HEK293T (cell line): Measurements from ENCODE around the gene TPRKB.

ENCODE experiments used
- CTCF ChIA-PET: fragments of 350-600 bp; formaldehyde crosslinking; extraction: SDS; loops from one replicate; lab custom pipeline; 2021; ENCODE audit warnings: antibody characterized with exemption, inconsistent platforms; lab: Yijun Ruan, JAX
- POLR2A ChIA-PET: fragments of 350-600 bp; formaldehyde crosslinking; extraction: SDS; loops from one replicate; lab custom pipeline; 2020; ENCODE audit warnings: antibody characterized with exemption, inconsistent platforms; lab: Yijun Ruan, JAX
- DNase-seq: peaks from one replicate; pipeline ENCODE4 v3.0.0; 2012; ENCODE audit warnings: mixed read lengths; ENCODE audit errors: extremely low spot score
- ARNT ChIP-seq: fragments of 450-650 bp; IDR thresholded peaks from 2 replicates; pipeline ENCODE4 v1.6.1; 2017; ENCODE audit warnings: mild to moderate bottlenecking
- BHLHE40 ChIP-seq: fragments of 450-650 bp; IDR thresholded peaks from 2 replicates; pipeline ENCODE4 v1.6.1; 2016; ENCODE audit warnings: mild to moderate bottlenecking, moderate library complexity, borderline replicate concordance
- CTBP1 ChIP-seq: fragments of 450-650 bp; IDR thresholded peaks from 2 replicates; pipeline ENCODE4 v1.6.1; 2016; ENCODE audit warnings: borderline replicate concordance
- ELF4 ChIP-seq: fragments of 450-650 bp; IDR thresholded peaks from 2 replicates; pipeline ENCODE4 v1.6.1; 2017; ENCODE audit warnings: antibody characterized with exemption
- FOXA1 ChIP-seq: fragments of 450-650 bp; IDR thresholded peaks from 2 replicates; pipeline ENCODE4 v1.6.1; 2016; ENCODE audit warnings: mild to moderate bottlenecking
- FOXK2 ChIP-seq: fragments of 450-650 bp; IDR thresholded peaks from 2 replicates; pipeline ENCODE4 v1.6.1; 2016; ENCODE audit warnings: mild to moderate bottlenecking
- FOXM1 ChIP-seq: fragments of 450-650 bp; IDR thresholded peaks from 2 replicates; pipeline ENCODE4 v1.6.1; 2017; ENCODE audit warnings: mild to moderate bottlenecking, borderline replicate concordance
- HDGF ChIP-seq: fragments of 450-650 bp; IDR thresholded peaks from 2 replicates; pipeline ENCODE4 v1.6.1; 2017; ENCODE audit warnings: antibody characterized with exemption, borderline replicate concordance
- L3MBTL2 ChIP-seq: fragments of 450-650 bp; conservative IDR thresholded peaks from 2 replicates; pipeline ENCODE4 v1.6.1; 2016; ENCODE audit warnings: mild to moderate bottlenecking
- LEF1 ChIP-seq: fragments of 450-650 bp; IDR thresholded peaks from 2 replicates; pipeline ENCODE4 v1.6.1; 2017; ENCODE audit warnings: mild to moderate bottlenecking, borderline replicate concordance
- NFRKB ChIP-seq: fragments of 450-650 bp; IDR thresholded peaks from 2 replicates; pipeline ENCODE4 v1.6.1; 2016; ENCODE audit warnings: mild to moderate bottlenecking, moderate library complexity
- PKNOX1 ChIP-seq: fragments of 450-650 bp; IDR thresholded peaks from 2 replicates; pipeline ENCODE4 v1.6.1; 2016
- SP1 ChIP-seq: fragments of 450-650 bp; IDR thresholded peaks from 2 replicates; pipeline ENCODE4 v1.6.1; 2017
- SUZ12 ChIP-seq: fragments of 450-650 bp; IDR thresholded peaks from 2 replicates; pipeline ENCODE4 v1.6.1; 2016; ENCODE audit warnings: mild to moderate bottlenecking
- TARDBP ChIP-seq: fragments of 450-650 bp; IDR thresholded peaks from 2 replicates; pipeline ENCODE4 v1.6.1; 2016
- ZNF384 ChIP-seq: fragments of 450-650 bp; IDR thresholded peaks from 2 replicates; pipeline ENCODE4 v1.6.1; 2016

The TPRKB gene

GRCh38 chr2:73772819-73773218, 35.7 kb upstream of the TPRKB start:
- ChIA-PET POLR2A (no interaction called here), CTCF (no interaction called here)
- TF ChIP-seq TARDBP (no peak), PKNOX1 (no peak), FOXM1 (no peak)
- no peak for DNase-seq

- CTCF ChIA-PET: no interaction called here
- TF ChIP-seq CTBP1 (no peak), ELF4 (no peak), TARDBP (no peak), HDGF (no peak), ARNT (no peak), LEF1 (no peak), FOXK2 (no peak)
- POLR2A ChIA-PET: no interaction called here
- DNase-seq: no peak
These were observed 33.6 kb upstream of the TPRKB start for GRCh38 chr2:73770725-73771124.

- CTCF ChIA-PET: no interaction called here
- POLR2A ChIA-PET: no interaction called here
- no peak for DNase-seq
- TF ChIP-seq ZNF384: no peak
These were observed 29.8 kb upstream of the TPRKB start for GRCh38 chr2:73766994-73767393.

- CTCF ChIA-PET: interaction anchor here (0.6 kb wide), 1 partner anchor 739 kb away, joined by 3 read pairs; no protein-coding TSS in a partner anchor
- no peak for DNase-seq
- POLR2A ChIA-PET: no interaction called here
- no peak for TF ChIP-seq NFRKB
- TF ChIP-seq HDGF: no peak
- TF ChIP-seq FOXA1: no peak
- TF ChIP-seq SP1: no peak
- no peak for TF ChIP-seq BHLHE40
- TF ChIP-seq FOXM1: no peak
- no peak for TF ChIP-seq TARDBP
- TF ChIP-seq LEF1: no peak
- no peak for TF ChIP-seq ZNF384
- no peak for TF ChIP-seq SUZ12
- TF ChIP-seq ELF4: no peak
- no peak for TF ChIP-seq L3MBTL2
- no peak for TF ChIP-seq PKNOX1
- TF ChIP-seq CTBP1: no peak
- no peak for TF ChIP-seq FOXK2
- no peak for TF ChIP-seq ARNT
These were observed 29.2 kb upstream of the TPRKB start for GRCh38 chr2:73766349-73766748.

GRCh38 chr2:73764945-73765344, 27.8 kb upstream of the TPRKB start:
- CTCF ChIA-PET: no interaction called here
- TF ChIP-seq CTBP1: no peak
- TF ChIP-seq TARDBP: no peak
- no peak for TF ChIP-seq FOXK2
- no peak for TF ChIP-seq HDGF
- no peak for TF ChIP-seq ZNF384
- TF ChIP-seq SP1: no peak
- TF ChIP-seq LEF1: no peak
- TF ChIP-seq ARNT: no peak
- TF ChIP-seq SUZ12: no peak
- TF ChIP-seq ELF4: no peak
- no peak for TF ChIP-seq PKNOX1
- no peak for TF ChIP-seq FOXM1
- no peak for TF ChIP-seq FOXA1
- no peak for TF ChIP-seq L3MBTL2
- TF ChIP-seq BHLHE40: no peak
- DNase-seq: no peak
- POLR2A ChIA-PET: interaction anchor here (1.6 kb wide), 1 partner anchor 28 kb away, joined by 3 read pairs; the partner anchor contains the start of gene TPRKB

- TF ChIP-seq FOXK2 (no peak), PKNOX1 (no peak), HDGF (no peak), TARDBP (no peak), CTBP1 (no peak), BHLHE40 (no peak), FOXA1 (no peak), LEF1 (no peak)
- POLR2A ChIA-PET: no interaction called here
- DNase-seq: no peak
- CTCF ChIA-PET: no interaction called here
These were observed 25.4 kb upstream of the TPRKB start for GRCh38 chr2:73762571-73762970.

- POLR2A ChIA-PET: no interaction called here
- CTCF ChIA-PET: no interaction called here
- TF ChIP-seq PKNOX1 (no peak), TARDBP (no peak), LEF1 (no peak), L3MBTL2 (no peak), SUZ12 (no peak), ELF4 (no peak)
- DNase-seq: no peak
These were observed 22.8 kb upstream of the TPRKB start for GRCh38 chr2:73759904-73760303.
